SK-N-MC (cell line): ENCODE measurements around the gene UTP3.

ENCODE experiments used
- EZH2 ChIP-seq: fragments of 200-600 bp; sonication (generic); IDR thresholded peaks from one replicate; pipeline ENCODE4 v1.6.1; 2017; ENCODE audit warnings: antibody characterized with exemption
- POLR2AphosphoS5 ChIP-seq: IDR thresholded peaks from 2 replicates; pipeline ENCODE4 v1.6.1; 2012; ENCODE audit warnings: mild to moderate bottlenecking, low read depth, low read length, borderline replicate concordance

DNA sequence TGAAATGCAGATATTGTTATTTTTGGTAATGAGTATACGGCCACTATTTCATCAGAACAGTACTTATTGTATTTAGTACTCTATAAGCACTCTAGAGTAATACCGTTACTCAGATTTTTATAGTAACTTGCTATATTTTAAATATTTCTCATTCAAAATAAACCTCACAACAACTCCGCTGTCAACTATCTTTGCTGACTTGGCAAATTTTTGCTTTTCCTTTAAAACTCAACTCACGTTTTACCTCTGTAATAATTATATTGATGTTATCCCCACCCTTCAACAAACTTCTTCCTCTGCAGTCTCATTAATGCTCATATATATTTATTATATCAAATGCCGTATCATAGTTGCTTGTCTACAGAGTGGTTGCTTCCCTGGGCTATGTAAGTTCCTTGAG is 31.0 kb upstream of the UTP3 start:
- TF ChIP-seq EZH2 (no peak), POLR2AphosphoS5 (no peak)
